ENCODE results near the gene RPL19.

RPL19 gene

GRCh38 chr17:39225308-39225958, 25.4 kb downstream of the RPL19 start, which contains the start of gene STAC2:
Gene STAC2, minus strand, starts transcription at chr17:39225945. Its CDS starts 443 bp downstream, at chr17:39225502.
- no peak for DNase-seq

GRCh38 chr17:39225959-39226683, 26.0 kb downstream of the RPL19 start:
- peak; percentile 13 for DNase-seq

GRCh38 chr17:39227364-39227919, 27.4 kb downstream of the RPL19 start:
- DNase-seq: no peak

- DNase-seq: no peak
Measured at GRCh38 chr17:39229274-39229913, 29.3 kb downstream of the RPL19 start.

- DNase-seq: no peak
Measured at GRCh38 chr17:39230361-39230760, 30.3 kb downstream of the RPL19 start.

GRCh38 chr17:39231091-39231561, 31.0 kb downstream of the RPL19 start:
- no peak for DNase-seq

- peak; percentile 25 for DNase-seq
Measured at GRCh38 chr17:39231591-39232551, 31.8 kb downstream of the RPL19 start.

GRCh38 chr17:39235555-39236449, 35.7 kb downstream of the RPL19 start:
- peak; percentile 5 for DNase-seq

- no peak for DNase-seq
Measured at GRCh38 chr17:39236450-39236927, 36.4 kb downstream of the RPL19 start.

GRCh38 chr17:39236981-39237441, 36.9 kb downstream of the RPL19 start:
- DNase-seq: no peak

- no peak for DNase-seq
Measured at GRCh38 chr17:39237586-39237985, 37.5 kb downstream of the RPL19 start.

- DNase-seq: peak; percentile 4
Measured at GRCh38 chr17:39238311-39238972, 38.4 kb downstream of the RPL19 start.

- DNase-seq: no peak
Measured at GRCh38 chr17:39239640-39240314, 39.7 kb downstream of the RPL19 start.

- no peak for DNase-seq
Measured at GRCh38 chr17:39240631-39241030, 40.5 kb downstream of the RPL19 start.

- no peak for DNase-seq
Measured at GRCh38 chr17:39243155-39243554, 43.1 kb downstream of the RPL19 start.

GRCh38 chr17:39244016-39244599, 44.0 kb downstream of the RPL19 start:
- DNase-seq: no peak

GRCh38 chr17:39244600-39245570, 44.8 kb downstream of the RPL19 start:
- DNase-seq: peak; percentile 81

GRCh38 chr17:39246274-39246673, 46.2 kb downstream of the RPL19 start:
- DNase-seq: no peak

Measured in midbrain (tissue), 1 donor.